Inflammatory macrophage treated with lipopolysaccharide for 4 hours (primary cell): ENCODE measurements around the gene BSN.

Source experiments
- DNase-seq: peaks from one replicate; pipeline ENCODE4 v3.0.0-alpha.2; 2020

The BSN gene, protein sequence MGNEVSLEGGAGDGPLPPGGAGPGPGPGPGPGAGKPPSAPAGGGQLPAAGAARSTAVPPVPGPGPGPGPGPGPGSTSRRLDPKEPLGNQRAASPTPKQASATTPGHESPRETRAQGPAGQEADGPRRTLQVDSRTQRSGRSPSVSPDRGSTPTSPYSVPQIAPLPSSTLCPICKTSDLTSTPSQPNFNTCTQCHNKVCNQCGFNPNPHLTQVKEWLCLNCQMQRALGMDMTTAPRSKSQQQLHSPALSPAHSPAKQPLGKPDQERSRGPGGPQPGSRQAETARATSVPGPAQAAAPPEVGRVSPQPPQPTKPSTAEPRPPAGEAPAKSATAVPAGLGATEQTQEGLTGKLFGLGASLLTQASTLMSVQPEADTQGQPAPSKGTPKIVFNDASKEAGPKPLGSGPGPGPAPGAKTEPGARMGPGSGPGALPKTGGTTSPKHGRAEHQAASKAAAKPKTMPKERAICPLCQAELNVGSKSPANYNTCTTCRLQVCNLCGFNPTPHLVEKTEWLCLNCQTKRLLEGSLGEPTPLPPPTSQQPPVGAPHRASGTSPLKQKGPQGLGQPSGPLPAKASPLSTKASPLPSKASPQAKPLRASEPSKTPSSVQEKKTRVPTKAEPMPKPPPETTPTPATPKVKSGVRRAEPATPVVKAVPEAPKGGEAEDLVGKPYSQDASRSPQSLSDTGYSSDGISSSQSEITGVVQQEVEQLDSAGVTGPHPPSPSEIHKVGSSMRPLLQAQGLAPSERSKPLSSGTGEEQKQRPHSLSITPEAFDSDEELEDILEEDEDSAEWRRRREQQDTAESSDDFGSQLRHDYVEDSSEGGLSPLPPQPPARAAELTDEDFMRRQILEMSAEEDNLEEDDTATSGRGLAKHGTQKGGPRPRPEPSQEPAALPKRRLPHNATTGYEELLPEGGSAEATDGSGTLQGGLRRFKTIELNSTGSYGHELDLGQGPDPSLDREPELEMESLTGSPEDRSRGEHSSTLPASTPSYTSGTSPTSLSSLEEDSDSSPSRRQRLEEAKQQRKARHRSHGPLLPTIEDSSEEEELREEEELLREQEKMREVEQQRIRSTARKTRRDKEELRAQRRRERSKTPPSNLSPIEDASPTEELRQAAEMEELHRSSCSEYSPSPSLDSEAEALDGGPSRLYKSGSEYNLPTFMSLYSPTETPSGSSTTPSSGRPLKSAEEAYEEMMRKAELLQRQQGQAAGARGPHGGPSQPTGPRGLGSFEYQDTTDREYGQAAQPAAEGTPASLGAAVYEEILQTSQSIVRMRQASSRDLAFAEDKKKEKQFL (N-terminal part only)

DNA sequence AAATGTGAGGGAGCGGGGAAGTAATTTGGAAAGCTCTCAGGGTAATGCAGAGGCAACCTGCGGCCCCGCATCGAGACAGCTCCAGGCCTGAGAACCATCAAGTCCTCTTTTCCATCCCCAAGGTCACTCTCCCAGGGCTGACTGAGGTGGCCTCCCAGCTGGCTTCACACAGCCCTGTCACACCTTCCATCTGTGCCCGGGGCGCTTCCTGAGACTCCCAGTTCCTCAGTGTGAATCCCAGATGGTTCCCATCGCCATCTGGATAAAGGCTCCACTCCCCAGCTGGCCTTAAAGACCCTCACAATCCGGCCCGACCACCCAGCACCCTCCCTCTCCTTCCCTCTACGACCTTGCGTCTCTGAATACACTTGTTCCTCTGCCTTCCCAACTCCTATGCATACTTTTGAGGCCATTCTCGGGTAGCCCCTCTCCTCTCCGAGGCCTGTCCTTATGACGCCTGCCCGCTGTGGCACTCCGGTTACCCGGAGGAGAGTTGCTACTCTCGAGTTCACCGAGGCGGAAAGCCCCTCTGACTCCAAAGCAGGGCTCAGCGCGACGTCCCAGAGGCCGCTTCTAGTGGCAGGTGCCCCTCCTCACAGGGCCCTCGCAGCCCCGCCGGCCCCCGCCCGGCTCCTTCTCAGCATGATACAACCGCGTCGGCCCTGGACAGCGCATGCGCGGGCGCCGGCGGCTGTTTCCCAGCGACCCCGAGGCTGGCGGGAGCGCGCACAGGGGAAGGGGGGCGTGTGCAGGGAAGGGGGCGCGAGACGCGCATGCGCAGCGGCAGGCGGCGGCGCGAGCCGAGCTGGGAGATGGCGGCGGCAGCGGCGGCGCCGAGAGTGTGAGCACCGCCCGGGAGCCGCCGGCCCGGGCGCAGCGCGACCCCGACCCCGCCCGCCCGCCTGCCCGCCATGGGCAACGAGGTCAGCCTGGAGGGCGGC is at the start of gene BSN:
Gene BSN, plus strand, starts transcription at position 786 of the 941 bp plus-strand sequence. Its CDS starts 126 bp downstream, at position 912.
- peak; percentile 69 for DNase-seq

DNA sequence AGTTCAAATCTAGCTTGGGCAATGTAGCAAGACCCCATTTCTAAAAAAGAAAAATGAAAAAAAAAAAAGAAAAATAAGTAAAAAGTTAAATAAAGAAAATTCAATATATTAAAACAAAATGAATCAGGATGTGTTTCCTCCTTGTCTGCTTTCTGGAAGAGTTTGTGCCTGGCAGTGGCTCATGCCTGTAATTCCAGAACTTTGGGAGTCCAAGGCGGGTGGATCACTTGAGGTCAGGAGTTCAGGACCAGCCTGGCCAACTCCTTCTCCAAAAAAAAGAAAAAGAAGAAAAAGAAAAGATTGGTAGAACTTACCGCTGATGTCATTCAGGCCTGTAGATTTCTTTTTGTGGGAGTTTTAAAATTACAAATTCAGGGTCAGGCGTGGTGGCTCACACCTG is 47.4 kb upstream of the BSN start:
- DNase-seq, result no peak

DNA sequence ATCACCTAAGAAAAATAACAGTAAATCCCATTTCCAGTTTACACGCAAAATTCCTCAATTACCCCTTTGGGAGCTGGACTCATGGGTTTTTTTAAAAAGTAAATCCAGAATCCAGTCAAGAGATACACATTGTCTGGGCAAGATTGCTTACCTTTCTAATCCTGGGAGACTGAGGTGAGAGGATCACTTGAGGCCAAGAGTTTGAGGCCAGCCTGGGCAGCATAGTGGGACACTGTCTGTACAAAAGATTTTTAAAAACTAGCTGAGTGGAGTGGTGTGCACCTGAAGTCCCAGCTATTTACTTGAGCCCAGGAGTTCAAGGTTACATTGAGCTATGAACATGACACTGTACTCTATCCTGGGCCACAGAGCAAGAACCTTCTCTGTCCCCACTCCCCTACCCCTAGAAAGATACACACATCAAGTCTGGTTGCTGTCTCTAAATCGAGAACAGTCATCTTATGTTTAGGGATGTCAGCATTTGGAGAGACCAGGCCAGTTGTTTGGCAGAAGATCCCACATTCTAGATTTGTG is 45.2 kb upstream of the BSN start:
- DNase-seq, result no peak

DNA sequence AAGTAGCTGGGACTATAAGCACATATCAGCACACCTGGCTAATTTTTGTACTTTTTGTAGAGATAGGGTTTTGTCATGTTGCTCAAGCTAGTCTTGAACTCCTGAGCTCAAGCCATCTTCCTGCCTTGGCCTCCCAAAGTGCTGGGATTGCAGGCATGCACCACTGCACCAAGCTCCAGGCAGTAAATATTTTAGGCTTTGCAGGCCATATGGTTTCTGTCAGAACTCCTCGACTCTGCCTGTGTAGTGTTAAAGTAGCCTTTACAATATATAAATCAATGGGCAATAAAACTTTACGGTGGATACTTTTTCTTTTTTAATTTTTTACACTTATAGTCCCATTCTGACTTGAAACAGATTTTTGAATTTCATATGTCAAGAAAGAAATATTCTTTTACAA is 42.6 kb upstream of the BSN start:
- no peak for DNase-seq

DNA sequence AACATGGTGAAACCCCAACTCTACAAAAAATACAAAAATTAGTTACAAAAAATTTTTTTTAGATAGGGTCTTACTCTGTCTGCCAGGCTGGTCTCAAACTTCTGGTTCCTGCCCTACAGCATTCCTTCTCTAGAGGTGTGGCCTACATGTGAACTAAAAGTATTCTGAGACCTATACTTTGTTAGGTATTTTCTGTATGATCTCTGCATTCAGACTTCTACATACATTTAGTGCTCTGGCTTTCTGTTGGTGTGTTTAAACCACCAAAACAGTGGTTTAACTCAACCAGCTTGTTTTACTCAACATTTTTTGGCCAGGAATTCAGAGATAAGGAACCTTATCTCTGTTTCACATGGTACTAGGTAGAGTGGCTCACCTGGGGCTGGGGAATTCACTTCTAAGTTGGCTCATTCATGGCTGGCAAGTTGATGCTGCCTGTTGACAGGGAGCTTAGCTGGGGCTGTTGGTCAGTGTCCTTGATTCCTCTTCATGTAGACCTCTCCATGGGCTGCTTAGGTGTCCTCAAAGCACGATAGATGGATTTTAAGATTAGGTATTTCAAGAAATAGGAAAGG is 41.4 kb upstream of the BSN start:
- DNase-seq, result no peak

DNA sequence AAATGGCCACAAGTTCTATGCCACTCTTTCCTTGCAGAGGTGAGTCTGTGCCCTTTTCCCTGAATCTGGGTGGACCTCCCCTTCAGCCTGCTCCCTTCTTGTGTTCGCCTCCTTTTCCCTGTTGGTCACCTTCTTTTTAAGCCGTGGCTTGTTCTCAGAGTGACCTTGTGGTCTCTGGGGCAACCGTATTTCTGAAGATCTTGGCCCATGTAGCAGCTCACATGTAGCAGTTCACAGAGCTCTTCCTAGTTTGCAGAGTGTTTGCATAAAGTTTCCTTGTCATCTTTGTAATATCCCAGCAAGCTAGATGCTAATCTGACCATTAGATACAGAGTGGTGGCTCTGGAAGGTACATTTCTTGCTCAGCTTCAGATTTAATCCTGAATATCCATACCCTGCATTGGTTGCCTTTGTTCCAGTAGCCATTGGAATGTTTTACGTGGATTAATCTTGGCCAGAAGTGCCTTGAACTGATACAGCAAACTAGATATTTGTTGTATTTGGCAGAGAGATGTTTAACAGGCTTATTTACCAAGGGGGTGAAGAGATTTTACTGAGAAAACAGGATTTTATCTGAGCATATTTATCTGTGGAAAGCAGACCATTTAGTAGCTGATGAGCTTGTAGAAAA is 40.7 kb upstream of the BSN start:
- no peak for DNase-seq

DNA sequence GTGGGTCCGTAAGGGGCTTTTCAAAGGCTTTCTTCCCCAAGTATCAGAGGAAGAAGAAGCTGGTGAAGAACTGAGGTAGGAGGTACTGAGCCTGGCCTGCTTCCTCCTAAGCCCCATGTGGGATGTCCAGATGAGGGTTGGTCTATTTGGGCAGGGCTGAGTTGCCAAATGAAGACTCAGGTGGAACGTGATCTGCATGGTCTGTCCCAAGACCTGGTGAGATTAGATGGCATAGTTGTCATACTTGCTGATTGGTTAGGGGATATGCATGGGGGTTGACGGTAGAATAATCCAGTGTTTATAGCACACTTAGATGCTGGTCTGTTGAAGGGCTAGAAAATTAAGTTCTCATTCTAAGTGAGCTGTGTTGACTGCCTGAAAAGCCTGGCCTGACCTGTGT is 36.3 kb upstream of the BSN start:
- no peak for DNase-seq

DNA sequence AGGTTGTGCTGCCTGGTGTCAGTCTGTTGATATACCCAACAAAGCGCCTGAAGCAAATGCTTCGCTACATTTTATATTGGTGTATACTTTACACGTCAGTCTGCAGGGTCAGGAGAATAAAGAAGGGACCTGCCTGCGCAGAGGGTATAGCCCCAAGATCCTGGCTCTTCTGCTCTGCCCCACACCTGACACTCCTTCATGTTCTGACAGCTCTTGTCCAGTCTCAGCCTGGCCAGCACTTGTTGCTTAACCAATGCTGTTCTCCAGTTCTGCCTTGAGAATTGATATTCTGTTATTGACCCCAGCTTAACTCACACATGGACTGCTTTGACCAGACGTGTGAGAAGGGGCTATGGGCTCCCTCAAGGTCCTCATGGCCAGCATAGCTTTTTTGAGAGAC is 35.8 kb upstream of the BSN start:
- no peak for DNase-seq

DNA sequence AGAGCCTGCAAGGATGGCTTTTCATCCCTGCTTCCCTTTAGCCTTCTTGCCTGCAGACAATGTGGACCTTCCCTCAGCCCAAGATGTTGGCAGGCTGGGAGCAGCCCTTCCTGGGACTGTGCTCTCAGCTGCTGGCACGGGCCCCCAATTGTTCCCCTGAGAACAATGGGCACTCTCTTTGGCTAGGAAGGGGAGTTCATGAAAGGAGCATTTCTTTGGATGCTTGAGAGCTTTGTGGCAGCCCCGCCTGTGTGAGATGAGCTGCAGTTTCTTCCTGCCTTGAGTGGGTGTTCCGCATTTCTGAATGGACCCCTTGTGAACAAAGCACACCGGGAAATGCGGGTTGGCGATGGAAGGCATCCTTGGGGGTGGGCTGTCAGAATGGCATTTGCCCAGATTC is 35.0 kb upstream of the BSN start:
- no peak for DNase-seq

DNA sequence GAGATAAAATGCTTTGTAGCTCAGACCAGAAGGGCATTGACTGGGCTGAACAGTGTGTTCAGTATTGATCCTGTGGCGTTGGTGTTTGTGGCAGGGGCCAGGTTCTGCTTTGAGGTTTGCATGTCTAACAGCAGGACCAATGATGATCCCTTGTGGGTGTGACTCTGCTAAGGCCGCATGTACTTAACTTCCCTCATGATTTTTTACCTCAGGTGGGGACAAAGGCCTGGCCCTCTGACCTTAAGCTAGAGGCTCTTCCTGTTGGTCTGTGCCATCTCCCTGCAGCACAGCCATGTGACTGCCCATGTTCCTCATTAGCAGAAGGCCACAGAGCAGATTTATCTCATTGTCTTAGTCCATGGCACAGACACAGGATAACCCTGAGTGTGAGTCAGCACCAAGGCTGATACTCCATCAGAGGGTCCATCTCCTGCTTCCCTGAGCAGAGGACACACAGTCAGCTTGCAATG is 34.3 kb upstream of the BSN start:
- peak; percentile 55 for DNase-seq

DNA sequence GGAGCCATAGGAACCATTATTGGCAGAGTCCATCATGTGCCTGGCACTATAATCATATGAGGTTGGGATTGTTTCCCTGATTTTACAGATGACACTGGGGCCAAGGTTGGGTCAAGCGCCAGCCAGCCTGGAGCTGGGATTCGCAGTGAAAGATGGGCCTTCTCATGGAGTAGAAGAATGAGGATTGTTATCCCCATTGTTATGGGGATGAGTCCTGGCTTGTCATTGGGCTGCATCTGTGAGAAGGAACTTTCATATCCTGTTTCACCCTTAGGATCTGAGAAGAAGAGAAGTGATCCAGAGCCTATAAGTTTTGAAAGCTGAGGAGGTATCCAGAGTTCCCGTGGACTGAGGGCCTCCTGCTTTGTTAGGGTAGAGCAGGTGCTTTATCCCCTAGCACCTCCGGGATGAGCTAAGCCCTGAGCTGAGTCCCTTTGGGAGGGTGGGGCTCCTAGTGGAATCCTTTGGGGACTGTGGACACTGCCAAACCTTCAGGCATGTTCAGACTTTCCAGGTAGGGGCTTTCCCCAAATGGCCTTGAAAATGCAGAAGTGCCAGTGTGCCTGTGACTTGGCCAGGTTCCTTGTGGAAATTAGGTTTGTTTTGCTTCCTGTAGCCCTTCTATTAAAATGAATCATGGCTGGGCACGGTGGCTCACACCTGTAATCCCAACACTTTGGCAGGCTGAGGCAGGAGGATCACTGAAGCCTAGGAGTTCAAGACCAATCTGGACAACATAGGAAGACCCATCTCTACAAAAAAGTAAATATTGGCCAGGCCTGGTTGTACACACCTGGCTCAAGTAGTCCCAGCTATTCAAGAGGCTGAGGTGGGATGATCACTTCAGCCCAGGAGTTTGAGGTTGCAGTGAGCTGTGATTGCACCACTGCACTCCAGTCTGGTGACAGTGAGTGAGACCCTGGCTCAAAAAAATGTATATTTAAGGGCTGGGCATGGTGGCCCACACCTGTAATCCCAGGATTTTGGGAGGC is 30.2 kb upstream of the BSN start:
- no peak for DNase-seq

DNA sequence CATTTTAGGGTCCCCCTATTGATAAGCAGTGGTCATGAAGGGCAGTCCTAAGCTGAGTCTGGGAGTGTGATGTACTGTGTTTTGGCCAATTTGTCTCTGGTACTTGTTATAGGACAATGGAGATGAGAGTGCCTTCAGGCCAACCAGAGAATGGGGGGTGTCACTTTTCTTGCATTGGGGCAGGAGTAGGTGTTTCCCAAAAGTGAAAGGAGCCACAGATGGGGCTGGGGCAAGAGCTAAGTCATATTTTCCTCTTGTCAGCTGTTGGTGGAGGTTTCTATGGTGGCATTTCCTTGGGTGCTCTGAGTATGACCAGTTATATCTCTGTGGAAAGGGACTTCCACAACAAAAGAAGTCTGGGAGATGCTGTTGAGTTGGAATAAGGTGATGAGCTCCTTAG is 24.7 kb upstream of the BSN start:
- no peak for DNase-seq

DNA sequence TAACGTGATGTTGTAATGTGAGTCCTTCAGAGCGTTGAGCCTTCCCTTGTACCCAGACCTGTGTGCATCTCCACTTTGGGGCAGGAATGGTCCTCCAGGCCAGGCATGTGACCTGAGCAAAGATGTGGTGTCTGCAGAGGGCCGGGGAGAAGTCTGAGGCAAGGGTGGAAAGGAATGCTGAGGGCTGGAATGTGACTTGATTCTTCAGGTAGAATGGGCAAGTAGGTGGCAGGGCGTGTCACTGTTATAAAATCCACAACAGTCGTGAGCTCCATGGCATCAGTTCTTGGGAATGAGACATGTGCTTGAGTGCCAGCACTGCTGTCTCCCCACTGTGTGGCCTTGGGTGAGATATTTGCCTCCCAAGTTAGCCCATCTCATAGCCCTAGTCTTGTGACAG is 24.0 kb upstream of the BSN start:
- DNase-seq, result no peak

DNA sequence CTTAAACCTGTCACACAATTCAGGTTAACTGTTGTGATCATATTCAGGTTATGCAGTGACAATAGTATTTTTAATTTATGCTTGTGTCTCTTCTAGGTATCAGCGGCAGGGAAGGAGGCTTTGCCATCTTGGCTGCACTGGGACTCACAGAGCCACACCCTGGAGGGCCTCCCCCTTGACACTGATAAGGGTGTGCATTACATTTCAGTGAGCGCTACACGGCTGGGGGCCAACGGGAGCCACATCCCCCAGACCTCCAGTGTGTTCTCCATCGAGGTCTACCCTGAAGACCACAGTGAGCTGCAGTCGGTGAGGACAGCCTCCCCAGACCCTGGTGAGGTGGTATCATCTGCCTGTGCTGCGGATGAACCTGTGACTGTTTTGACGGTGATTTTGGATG is 23.6 kb upstream of the BSN start:
- DNase-seq, result no peak

DNA sequence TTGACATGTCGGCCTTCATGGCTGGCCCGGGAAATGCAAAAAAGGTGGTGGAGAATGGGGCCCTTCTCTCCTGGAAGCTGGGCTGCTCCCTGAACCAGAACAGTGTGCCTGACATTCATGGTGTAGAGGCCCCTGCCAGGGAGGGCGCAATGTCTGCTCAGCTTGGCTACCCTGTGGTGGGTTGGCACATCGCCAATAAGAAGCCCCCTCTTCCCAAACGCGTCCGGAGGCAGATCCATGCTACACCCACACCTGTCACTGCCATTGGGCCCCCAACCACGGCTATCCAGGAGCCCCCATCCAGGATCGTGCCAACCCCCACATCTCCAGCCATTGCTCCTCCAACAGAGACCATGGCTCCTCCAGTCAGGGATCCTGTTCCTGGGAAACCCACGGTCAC is 23.1 kb upstream of the BSN start:
- no peak for DNase-seq

DNA sequence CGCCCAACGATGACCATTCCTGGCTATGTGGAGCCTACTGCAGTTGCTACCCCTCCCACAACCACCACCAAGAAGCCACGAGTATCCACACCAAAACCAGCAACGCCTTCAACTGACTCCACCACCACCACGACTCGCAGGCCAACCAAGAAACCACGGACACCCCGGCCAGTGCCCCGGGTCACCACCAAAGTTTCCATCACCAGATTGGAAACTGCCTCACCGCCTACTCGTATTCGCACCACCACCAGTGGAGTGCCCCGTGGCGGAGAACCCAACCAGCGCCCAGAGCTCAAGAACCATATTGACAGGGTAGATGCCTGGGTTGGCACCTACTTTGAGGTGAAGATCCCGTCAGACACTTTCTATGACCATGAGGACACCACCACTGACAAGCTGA is 22.6 kb upstream of the BSN start:
- DNase-seq, result no peak

DNA sequence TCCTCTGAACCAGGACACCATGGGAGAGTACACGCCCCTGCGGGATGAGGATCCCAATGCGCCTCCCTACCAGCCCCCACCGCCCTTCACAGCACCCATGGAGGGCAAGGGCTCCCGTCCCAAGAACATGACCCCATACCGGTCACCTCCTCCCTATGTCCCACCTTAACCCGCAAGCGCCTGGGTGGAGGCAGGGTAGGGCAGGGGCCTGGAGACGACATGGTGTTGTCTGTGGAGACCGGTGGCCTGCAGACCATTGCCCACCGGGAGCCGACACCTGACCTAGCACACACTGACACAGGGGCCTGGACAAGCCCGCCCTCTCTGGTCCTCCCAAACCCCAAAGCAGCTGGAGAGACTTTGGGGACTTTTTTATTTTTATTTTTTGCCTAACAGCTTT is 21.2 kb upstream of the BSN start:
- DNase-seq, result no peak

DNA sequence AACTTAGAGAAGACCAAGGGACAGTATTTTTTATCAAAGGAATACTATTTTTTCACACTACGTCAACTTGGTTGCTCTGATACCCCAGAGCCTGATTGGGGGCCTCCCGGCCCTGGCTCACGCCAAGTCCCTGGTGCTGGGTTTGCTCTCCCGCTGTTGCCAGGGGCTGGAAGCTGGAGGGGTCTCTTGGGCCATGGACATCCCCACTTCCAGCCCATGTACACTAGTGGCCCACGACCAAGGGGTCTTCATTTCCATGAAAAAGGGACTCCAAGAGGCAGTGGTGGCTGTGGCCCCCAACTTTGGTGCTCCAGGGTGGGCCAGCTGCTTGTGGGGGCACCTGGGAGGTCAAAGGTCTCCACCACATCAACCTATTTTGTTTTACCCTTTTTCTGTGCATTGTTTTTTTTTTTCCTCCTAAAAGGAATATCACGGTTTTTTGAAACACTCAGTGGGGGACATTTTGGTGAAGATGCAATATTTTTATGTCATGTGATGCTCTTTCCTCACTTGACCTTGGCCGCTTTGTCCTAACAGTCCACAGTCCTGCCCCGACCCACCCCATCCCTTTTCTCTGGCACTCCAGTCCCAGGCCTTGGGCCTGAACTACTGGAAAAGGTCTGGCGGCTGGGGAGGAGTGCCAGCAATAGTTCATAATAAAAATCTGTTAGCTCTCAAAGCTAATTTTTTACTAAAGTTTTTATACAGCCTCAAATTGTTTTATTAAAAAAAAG is 20.3 kb upstream of the BSN start:
- DNase-seq, result no peak
